Neural cell (in vitro differentiated cells): Measurements from ENCODE around the gene PACS1. TPM values are rescaled to one million over a fixed set of nuclear protein-coding genes. Genes with fewer than 3 reads are reported as not detected.
"Not testable (repeated sequence)": the region's sequence is repeated elsewhere in the genome, so short reads cannot be mapped to it uniquely, and the experiment has no call there.

Source experiments
- H2AFZ ChIP-seq: fragments of 200-600, 300-800 bp; sonication (generic), shearing (Covaris generic); 2 replicates; pipeline ENCODE4 v1.6.0; 2014; ENCODE audit warnings: low read depth, mild to moderate bottlenecking, antibody characterized with exemption, low read length, moderate library complexity
- H3F3A ChIP-seq: fragments of 200-600 bp; shearing (Covaris generic); 2 replicates; pipeline ENCODE4 v1.6.1; 2016; ENCODE audit warnings: mild to moderate bottlenecking, moderate library complexity, mixed read lengths, antibody characterized with exemption, low read length; ENCODE audit not compliant: insufficient read depth, poor library complexity, severe bottlenecking
- H3K27ac ChIP-seq: fragments of 200-600, 300-800 bp; sonication (generic), shearing (Covaris generic); 2 replicates; pipeline ENCODE4 v1.5.1; 2014; ENCODE audit warnings: mild to moderate bottlenecking, low read length, moderate library complexity
- H3K27me3 ChIP-seq: fragments of 300-800, 200-600 bp; sonication (generic), shearing (Covaris generic); 2 replicates; pipeline ENCODE4 v1.6.0; 2014; ENCODE audit warnings: mild to moderate bottlenecking, low read depth, low read length, moderate library complexity; ENCODE audit not compliant: insufficient read depth
- H3K36me3 ChIP-seq: fragments of 300-800, 200-600 bp; sonication (generic), shearing (Covaris generic); 2 replicates; pipeline ENCODE4 v1.5.1; 2014; ENCODE audit warnings: mild to moderate bottlenecking, antibody characterized with exemption, low read length, moderate library complexity; ENCODE audit not compliant: insufficient read depth
- H3K4me2 ChIP-seq: fragments of 300-800, 200-600 bp; sonication (generic), shearing (Covaris generic); 2 replicates; pipeline ENCODE4 v1.6.0; 2014; ENCODE audit warnings: mild to moderate bottlenecking, low read length
- H3K4me3 ChIP-seq: fragments of 300-800, 200-600 bp; sonication (generic), shearing (Covaris generic); 2 replicates; pipeline ENCODE4 v1.5.1; 2014; ENCODE audit warnings: mild to moderate bottlenecking, low read length, moderate library complexity
- H3K79me2 ChIP-seq: fragments of 200-600 bp; shearing (Covaris generic); replicated peaks from 2 replicates; pipeline ENCODE4 v1.6.0; 2014; ENCODE audit warnings: mild to moderate bottlenecking, low read length, moderate library complexity; ENCODE audit not compliant: insufficient read depth
- H3K9ac ChIP-seq: fragments of 300-800, 200-600 bp; sonication (generic), shearing (Covaris generic); 2 replicates; pipeline ENCODE4 v1.6.1; 2016; ENCODE audit warnings: mild to moderate bottlenecking, low read length, mixed read lengths
- H3K9me2 ChIP-seq: fragments of 200-600 bp; shearing (Covaris generic); 2 replicates; pipeline ENCODE4 v1.6.1; 2016; ENCODE audit warnings: mild to moderate bottlenecking, low read length, mixed read lengths; ENCODE audit not compliant: insufficient read depth
- H3K9me3 ChIP-seq: fragments of 200-600, 300-800 bp; sonication (generic), shearing (Covaris generic); 2 replicates; pipeline ENCODE4 v1.6.1; 2016; ENCODE audit warnings: mild to moderate bottlenecking, mixed run types, low read length, moderate library complexity, mixed read lengths
- H4K20me1 ChIP-seq: fragments of 200-600 bp; shearing (Covaris generic); 2 replicates; pipeline ENCODE4 v1.6.1; 2016; ENCODE audit warnings: mild to moderate bottlenecking, mixed run types; ENCODE audit not compliant: insufficient read depth
- EP300 ChIP-seq: fragments of 450-650 bp; conservative IDR thresholded peaks from 2 replicates; pipeline ENCODE4 v1.6.1; 2014; ENCODE audit warnings: antibody characterized with exemption, mild to moderate bottlenecking, moderate library complexity; ENCODE audit not compliant: poor library complexity, severe bottlenecking
- EZH2 ChIP-seq: fragments of 200-600, 300-800 bp; shearing (Covaris generic), sonication (generic); IDR thresholded peaks from 2 replicates; pipeline ENCODE4 v1.6.1; 2014; ENCODE audit warnings: antibody characterized with exemption, low read length, borderline replicate concordance, mild to moderate bottlenecking; ENCODE audit not compliant: insufficient read depth, poor library complexity, severe bottlenecking
- MXI1 ChIP-seq: fragments of 450-650 bp; conservative IDR thresholded peaks from 2 replicates; pipeline ENCODE4 v1.6.1; 2014; ENCODE audit warnings: antibody characterized with exemption, mild to moderate bottlenecking; ENCODE audit not compliant: poor library complexity, severe bottlenecking
- POLR2AphosphoS5 ChIP-seq: IDR thresholded peaks from 2 replicates; pipeline ENCODE4 v1.6.1; 2012
- RAD21 ChIP-seq: fragments of 450-650 bp; conservative IDR thresholded peaks from 2 replicates; pipeline ENCODE4 v1.6.1; 2014; ENCODE audit warnings: antibody characterized with exemption, mild to moderate bottlenecking, moderate library complexity
- SMC3 ChIP-seq: fragments of 450-650 bp; conservative IDR thresholded peaks from 2 replicates; pipeline ENCODE4 v1.6.1; 2014; ENCODE audit warnings: antibody characterized with exemption, mild to moderate bottlenecking, moderate library complexity; ENCODE audit not compliant: poor library complexity
- TAF1 ChIP-seq: IDR thresholded peaks from 2 replicates; pipeline ENCODE4 v1.6.1; 2012; ENCODE audit warnings: low read depth
- polyA plus RNA-seq: library from polyadenylated mRNA; depleted of rRNA; stranded (reverse); fragments of >200 nt; gene quantifications from 2 replicates; pipeline ENCODE4 v1.2.3, GENCODE V29; 2014
- TF ChIP-seq, protein P1 (sequence below): fragments of 450-650 bp; IDR thresholded peaks from 2 replicates; pipeline ENCODE4 v1.5.1; 2014; ENCODE audit warnings: antibody characterized with exemption, mild to moderate bottlenecking, moderate library complexity; ENCODE audit not compliant: poor library complexity, severe bottlenecking
- TF ChIP-seq, protein P2 (sequence below): IDR thresholded peaks from 2 replicates; pipeline ENCODE4 v1.6.1; 2012; ENCODE audit warnings: borderline replicate concordance

PACS1 gene
- polyA plus RNA-seq, 1 donor from 2014 or later, result 14.4 TPM

DNA sequence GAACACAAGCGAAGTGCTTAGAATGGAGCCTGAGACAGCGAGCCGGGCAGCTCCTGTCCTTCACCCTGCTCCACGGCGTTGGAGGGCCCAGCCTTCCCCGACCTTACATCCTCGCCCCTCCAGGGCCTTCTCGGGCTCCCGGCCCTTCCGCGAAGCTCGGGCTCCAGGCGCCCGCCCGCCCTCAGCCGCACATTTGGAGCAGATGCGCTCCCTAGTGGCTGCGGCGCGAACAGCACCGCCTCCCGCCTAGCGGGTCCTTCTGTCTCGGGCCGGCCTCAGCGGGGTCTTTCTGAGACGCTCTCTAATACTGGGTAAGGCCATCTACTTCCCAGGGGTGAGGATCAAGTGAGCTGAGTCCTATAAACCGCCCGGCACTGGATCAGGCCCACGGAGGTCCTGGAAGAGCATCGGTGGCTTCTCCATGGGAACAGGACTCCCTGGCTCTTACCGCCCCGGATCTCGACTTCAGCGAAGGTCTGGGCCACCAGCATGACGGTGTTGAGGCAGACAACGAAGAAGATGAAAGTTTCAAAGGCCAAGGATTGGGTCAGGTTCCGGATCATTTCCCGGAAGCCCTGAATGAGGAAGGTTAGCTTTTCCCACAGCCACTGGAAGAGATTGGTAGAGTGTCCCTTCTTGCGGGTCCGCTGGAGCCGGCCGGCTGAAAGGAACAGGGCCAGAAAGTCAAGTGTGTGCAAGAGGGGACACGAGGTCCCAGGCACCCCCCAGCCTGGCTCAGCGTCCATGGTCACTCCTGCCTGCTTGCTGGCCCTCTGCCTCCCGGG, 47.5 kb upstream of the PACS1 start:
- no peak overlapping the region for H2AFZ ChIP-seq
- no peaks in the 10 kb centered on the region for H3K9me2 ChIP-seq
- no peaks in the 10 kb centered on the region for H3K36me3 ChIP-seq
- H3K9ac ChIP-seq, result no peak overlapping the region
- no peaks in the 10 kb centered on the region for H3F3A ChIP-seq
- H3K79me2 ChIP-seq, result no peaks in the 10 kb centered on the region
- H3K27ac ChIP-seq, result no peak overlapping the region
- H3K27me3 ChIP-seq, result peaks cover 8% of the 10 kb centered on the region
- no peaks in the 10 kb centered on the region for H4K20me1 ChIP-seq
- H3K9me3 ChIP-seq, result no peaks in the 10 kb centered on the region
- no peak overlapping the region for H3K4me2 ChIP-seq
- H3K4me3 ChIP-seq, result no peak overlapping the region
- TF ChIP-seq MXI1 (no peak), POLR2AphosphoS5 (no peak), EP300 (no peak), EZH2 (no peak), RAD21 (peak; percentile 39), SMC3 (peak; percentile 15), TAF1 (no peak)
- TF ChIP-seq, protein P1, sequence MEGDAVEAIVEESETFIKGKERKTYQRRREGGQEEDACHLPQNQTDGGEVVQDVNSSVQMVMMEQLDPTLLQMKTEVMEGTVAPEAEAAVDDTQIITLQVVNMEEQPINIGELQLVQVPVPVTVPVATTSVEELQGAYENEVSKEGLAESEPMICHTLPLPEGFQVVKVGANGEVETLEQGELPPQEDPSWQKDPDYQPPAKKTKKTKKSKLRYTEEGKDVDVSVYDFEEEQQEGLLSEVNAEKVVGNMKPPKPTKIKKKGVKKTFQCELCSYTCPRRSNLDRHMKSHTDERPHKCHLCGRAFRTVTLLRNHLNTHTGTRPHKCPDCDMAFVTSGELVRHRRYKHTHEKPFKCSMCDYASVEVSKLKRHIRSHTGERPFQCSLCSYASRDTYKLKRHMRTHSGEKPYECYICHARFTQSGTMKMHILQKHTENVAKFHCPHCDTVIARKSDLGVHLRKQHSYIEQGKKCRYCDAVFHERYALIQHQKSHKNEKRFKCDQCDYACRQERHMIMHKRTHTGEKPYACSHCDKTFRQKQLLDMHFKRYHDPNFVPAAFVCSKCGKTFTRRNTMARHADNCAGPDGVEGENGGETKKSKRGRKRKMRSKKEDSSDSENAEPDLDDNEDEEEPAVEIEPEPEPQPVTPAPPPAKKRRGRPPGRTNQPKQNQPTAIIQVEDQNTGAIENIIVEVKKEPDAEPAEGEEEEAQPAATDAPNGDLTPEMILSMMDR, result peak; percentile 66
- TF ChIP-seq, protein P2, sequence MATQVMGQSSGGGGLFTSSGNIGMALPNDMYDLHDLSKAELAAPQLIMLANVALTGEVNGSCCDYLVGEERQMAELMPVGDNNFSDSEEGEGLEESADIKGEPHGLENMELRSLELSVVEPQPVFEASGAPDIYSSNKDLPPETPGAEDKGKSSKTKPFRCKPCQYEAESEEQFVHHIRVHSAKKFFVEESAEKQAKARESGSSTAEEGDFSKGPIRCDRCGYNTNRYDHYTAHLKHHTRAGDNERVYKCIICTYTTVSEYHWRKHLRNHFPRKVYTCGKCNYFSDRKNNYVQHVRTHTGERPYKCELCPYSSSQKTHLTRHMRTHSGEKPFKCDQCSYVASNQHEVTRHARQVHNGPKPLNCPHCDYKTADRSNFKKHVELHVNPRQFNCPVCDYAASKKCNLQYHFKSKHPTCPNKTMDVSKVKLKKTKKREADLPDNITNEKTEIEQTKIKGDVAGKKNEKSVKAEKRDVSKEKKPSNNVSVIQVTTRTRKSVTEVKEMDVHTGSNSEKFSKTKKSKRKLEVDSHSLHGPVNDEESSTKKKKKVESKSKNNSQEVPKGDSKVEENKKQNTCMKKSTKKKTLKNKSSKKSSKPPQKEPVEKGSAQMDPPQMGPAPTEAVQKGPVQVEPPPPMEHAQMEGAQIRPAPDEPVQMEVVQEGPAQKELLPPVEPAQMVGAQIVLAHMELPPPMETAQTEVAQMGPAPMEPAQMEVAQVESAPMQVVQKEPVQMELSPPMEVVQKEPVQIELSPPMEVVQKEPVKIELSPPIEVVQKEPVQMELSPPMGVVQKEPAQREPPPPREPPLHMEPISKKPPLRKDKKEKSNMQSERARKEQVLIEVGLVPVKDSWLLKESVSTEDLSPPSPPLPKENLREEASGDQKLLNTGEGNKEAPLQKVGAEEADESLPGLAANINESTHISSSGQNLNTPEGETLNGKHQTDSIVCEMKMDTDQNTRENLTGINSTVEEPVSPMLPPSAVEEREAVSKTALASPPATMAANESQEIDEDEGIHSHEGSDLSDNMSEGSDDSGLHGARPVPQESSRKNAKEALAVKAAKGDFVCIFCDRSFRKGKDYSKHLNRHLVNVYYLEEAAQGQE, result no peak

DNA sequence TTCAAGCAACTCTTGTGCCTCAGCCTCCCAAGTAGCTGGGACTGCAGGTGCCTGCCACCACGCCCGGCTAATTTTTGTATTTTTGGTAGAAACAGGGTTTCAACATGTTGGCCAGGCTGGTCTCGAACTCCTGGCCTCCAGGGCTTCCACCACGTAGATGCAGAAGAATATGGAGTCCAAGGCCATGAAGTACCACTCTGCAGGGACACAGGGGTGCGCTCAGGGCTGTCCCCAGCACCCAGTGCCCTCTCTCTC, 47.0 kb upstream of the PACS1 start:
- not testable (repeated sequence) for H3K36me3 ChIP-seq, H3K9me3 ChIP-seq, H3K27me3 ChIP-seq, H3K79me2 ChIP-seq, H3K27ac ChIP-seq, H4K20me1 ChIP-seq, H3K9me2 ChIP-seq, H3K4me3 ChIP-seq, H3K9ac ChIP-seq, H3K4me2 ChIP-seq, H3F3A ChIP-seq, H2AFZ ChIP-seq
